ENCODE data around the gene NAA50.

NAA50 gene

GRCh38 chr3:113743006-113743630 is 2.9 kb downstream of the NAA50 start:
- DNase-seq (ENCODE audit: extremely low read depth in 1 of 2, low read depth in 1 of 2): no peak

GRCh38 chr3:113741620-113742019 is 4.4 kb downstream of the NAA50 start:
- no peak for DNase-seq (ENCODE audit: extremely low read depth in 1 of 2, low read depth in 1 of 2)

DNA sequence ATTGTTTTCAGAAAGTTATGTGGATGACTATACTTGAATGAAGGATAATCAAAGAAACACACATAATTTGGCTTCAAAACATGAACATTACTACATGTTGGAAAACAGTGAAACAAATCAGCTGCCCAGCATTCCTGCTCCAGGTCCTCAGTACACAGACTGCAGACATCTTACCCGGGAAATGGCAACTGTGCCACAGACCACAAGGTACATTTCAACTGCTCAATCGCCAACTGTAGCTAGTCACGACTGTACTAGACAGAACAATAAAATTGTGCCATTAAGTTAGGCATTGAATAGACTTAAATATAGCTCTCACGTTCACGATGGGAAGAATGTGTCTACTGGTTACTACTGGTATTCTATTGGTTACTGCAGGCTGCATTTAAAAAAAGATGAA is 5.0 kb downstream of the NAA50 start:
- DNase-seq (ENCODE audit: extremely low read depth in 1 of 2, low read depth in 1 of 2): no peak

DNA sequence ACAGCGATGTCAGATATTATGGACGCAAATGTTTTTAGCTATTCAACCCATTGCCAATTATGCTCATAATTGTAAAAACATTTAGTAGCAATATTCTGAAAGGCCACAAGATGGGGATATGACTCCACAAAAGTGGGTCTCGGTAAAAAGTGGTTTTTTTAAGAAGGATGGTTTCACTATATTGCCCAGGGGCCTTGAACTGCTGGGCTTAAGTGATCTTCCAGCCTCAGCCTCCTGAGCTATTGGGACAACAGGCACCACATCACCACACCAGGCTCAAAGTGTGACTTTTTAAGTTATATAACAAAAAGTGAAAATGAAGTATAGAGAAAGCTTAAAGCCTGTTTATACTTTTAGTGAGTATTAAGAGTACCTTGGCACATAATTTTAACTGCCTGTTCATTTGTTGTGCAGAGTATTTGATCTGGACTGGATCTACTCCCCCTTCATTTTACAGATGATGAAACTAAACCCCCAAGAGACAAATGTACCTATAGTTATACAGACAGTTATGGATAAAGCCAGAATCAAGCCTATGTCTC is 9.4 kb downstream of the NAA50 start:
- DNase-seq (ENCODE audit: extremely low read depth in 1 of 2, low read depth in 1 of 2): no peak

DNA sequence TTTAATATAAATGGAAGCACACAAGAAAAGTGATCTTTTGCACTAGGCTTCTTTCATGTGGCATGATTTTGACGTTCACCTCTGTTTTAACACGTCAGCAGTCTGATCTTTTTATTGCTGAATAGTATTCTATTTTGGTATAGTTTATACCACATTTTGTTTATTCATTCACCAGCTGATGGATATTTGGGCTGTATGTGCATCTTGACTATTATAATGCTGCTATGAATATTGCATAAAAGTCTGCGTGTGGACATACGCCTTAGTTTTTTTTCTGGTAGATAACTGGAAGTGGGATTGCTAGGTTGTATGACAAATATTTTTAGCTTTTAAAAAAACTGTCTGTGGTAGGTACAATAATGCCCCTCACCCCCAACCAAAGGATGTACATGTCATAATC is 14.4 kb downstream of the NAA50 start:
- DNase-seq (ENCODE audit: extremely low read depth in 1 of 2, low read depth in 1 of 2): no peak

DNA sequence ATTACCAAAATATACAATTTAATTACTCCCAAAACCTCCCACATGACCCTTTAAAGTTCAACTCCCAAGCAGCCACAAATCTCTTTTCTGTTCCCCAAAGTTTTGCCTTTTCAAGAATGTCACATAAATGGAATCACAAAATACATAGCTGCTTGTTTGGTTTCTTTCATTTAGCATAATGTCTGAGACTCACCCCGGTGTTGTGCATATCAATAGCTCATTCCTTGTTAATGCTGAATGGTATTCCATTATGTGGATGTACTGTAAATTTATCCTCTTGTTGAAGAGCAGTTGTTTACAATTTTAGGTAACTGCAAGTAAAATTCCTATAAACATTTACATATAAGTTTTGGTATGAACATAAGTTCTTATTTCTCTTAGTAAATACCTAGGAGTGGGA is 15.5 kb downstream of the NAA50 start:
- no peak for DNase-seq (ENCODE audit: extremely low read depth in 1 of 2, low read depth in 1 of 2)

- DNase-seq (ENCODE audit: extremely low read depth in 1 of 2, low read depth in 1 of 2): no peak
Observed at GRCh38 chr3:113728661-113729060, 17.4 kb downstream of the NAA50 start.

DNA sequence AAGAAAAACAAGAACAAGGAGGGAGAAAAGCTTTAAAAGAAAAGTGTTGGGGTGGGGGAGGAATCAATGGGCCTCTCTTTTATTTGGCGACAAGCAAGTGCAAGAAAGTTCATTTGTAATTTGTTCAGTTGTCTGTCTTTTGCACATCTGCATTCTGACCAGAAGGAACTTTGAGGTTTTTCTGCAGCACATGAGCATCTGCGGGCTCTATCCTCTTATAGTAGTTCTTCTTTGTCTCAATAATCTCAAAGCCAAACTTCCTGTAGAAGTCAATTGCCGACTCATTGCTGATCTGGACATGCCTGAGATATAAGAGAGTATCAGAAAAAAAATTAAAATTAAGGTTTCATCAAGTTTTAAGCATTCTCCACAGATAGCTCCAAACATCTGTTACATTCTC is 24.4 kb downstream of the NAA50 start:
- DNase-seq (ENCODE audit: extremely low read depth in 1 of 2, low read depth in 1 of 2): no peak

DNA sequence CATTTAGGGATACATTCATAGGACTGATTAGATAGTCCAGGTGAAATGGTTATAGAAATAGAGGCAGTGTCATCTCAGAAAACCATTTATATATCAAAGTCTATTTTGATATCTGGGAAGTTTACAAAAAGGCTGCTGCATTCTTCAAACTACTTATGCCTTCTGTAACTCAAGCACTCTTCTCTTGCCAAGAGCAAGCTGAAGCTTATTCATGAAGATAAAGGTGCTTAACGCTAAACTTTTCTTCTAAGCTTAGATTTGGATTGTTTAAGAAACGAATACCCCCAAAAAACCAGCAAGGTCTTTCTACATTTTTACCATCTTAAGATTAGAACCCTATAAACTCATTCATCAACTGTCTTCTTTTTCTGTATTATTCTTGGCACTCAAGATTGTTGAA is 26.3 kb downstream of the NAA50 start:
- no peak for DNase-seq (ENCODE audit: extremely low read depth in 1 of 2, low read depth in 1 of 2)

GRCh38 chr3:113719294-113719693 is 26.8 kb downstream of the NAA50 start:
- no peak for DNase-seq (ENCODE audit: extremely low read depth in 1 of 2, low read depth in 1 of 2)

GRCh38 chr3:113717818-113718217 is 28.2 kb downstream of the NAA50 start:
- DNase-seq (ENCODE audit: extremely low read depth in 1 of 2, low read depth in 1 of 2): no peak

- no peak for DNase-seq (ENCODE audit: extremely low read depth in 1 of 2, low read depth in 1 of 2)
Observed at GRCh38 chr3:113717308-113717707, 28.7 kb downstream of the NAA50 start.

DNA sequence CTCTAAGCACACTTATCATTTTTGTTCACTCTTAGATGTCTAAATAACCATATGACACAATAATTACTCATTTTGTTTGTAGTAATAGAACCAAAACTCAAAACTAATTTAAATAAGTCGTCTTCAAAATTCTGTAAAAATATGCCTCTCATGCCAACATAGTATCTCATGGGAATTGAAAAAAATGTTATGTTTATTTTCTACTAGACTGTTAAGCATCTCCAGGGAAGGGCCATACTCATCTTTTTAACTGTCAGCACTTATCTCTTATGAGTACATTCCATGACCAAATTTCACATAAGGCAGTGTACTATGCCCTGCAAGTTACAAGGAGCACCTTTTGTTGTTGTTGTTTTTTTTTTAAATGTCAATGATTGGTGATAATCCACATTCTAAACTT is 31.3 kb downstream of the NAA50 start:
- DNase-seq (ENCODE audit: extremely low read depth in 1 of 2, low read depth in 1 of 2): no peak

DNA sequence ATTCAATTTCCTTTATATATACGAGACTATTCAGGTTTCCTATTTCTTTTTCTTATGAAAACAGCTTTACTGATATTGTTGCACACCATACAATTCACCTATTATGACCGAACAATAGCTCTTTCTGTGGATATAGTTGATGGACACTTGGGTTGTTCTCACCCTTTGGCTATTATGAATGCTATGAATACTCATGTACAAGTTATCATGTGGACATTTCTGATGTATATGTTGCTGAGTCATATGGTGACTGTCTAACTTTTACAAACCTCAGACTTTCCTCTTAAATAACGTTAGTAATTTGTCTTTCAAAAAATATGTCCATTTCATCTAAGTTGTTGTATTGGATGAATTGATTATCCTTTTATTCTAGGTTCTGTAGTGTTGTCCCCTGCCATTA is 33.9 kb downstream of the NAA50 start:
- no peak for DNase-seq (ENCODE audit: extremely low read depth in 1 of 2, low read depth in 1 of 2)

GRCh38 chr3:113707835-113708234 is 38.2 kb downstream of the NAA50 start:
- DNase-seq (ENCODE audit: extremely low read depth in 1 of 2, low read depth in 1 of 2): no peak

DNA sequence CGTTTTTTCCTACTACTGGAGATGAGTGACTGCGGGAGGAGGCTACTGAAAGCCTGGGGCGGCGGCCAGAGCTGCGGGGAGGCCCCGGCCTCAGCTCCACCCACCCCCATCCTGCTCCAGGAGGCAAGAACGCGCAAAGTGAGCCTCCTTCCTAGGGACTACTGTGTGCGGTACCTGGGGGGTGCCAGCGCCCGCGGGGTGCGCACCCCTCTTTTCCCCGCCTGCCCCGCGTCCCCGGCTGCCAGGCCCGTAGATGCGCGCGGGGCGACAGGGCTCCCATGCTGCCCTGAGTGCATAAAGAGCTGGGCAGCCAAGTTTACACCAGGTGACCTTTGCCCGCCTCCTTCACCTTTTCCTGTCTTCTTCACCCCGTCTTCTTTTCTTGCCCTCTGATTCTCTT is 47.1 kb downstream of the NAA50 start:
- DNase-seq (ENCODE audit: extremely low read depth in 1 of 2, low read depth in 1 of 2): no peak

GRCh38 chr3:113698213-113698742 is 47.8 kb downstream of the NAA50 start:
- DNase-seq (ENCODE audit: extremely low read depth in 1 of 2, low read depth in 1 of 2): no peak

DNA sequence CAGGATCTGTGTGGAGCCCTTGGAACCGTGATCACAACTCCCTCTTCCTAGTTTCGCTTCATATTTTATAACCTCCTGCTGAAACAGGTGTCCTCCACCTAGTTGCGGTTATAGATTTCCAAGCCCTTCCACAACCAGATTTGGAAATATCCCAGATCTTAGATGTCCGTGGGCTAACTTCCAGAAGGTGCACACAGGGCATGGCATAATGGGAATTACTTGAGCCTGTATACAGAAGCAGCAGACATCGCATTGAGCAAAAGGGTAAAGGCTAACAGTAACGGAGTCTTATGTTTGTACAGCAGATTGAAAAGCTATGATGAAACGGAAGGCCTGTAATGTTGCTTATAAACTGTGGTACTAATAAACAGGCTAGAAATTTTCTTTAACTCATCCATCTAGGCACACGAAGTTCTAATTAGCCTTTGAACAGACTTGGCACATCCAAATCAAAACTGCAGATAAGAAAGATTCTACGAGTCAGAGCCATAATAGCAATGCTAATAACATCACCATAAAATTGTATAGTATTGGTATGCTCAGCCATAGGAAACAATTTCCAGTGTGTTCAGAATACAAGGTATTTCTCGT is 48.5 kb downstream of the NAA50 start:
- DNase-seq (ENCODE audit: extremely low read depth in 1 of 2, low read depth in 1 of 2): no peak

DNA sequence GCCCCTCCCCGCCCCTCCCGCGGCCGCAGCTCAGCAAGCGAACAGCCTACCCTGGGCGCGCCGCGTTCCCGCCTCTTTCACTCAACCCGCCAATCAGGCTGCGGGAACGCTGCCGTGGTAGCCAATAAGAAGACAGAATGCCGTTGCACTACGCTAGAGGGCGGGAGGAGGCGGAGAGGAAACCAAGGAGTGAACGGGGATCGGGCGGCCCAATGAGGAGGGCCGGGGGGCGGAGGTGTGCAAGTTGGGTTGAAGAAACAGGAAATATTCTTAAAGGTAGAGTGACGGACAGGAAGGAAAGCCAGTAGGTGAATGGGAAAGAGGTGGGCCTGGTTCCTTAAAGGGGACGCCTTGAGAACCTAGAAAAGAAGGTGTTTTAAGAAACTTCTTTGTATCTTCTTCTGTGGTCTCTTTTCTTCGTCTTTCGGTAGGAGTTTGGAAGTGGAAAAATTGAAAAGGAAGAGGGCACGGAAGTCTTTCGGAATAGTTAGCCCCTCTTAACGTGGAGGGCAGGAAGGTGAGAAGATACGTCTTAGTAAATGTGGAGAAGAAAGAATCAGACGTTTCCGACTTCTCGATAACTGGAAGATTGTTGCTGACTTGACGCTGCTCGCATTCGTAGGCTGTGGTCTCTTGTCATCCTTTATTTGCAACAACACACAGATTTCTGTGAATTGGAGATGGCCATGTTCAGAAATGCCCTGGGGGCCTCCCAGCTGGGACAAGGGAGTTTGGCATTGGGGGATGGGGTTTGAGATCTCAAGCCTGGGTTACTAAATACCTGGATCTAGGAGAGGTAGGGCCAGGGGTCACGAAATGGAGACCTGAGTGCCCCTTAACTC is 49.2 kb downstream of the NAA50 start:
- DNase-seq (ENCODE audit: extremely low read depth in 1 of 2, low read depth in 1 of 2): peak; percentile 94 to 97

- DNase-seq (ENCODE audit: extremely low read depth in 1 of 2, low read depth in 1 of 2): peak; percentile 52 to 74
Observed at GRCh38 chr3:113695786-113696645, 50.0 kb downstream of the NAA50 start, which contains the start of gene USF3. USF3 (minus strand) TSS chr3:113696642; CDS start chr3:113674878, 21,764 bp downstream.

DNA sequence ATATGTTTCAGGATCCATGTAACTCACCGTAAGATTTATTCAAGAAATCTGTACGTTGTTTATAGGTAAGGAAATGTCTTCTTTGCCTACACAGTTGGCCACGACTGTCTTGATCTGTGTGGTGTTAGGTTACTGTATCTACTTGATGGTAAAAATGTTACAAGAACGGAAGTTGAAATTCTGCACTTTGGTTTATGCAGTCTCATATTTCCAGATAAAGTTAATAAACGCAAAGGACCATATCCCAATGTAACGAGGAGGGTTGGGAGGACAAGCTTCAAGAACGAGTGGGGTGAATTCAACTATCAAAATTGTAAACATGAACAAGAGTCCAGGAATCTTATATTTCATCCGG is 50.6 kb downstream of the NAA50 start:
- DNase-seq (ENCODE audit: extremely low read depth in 1 of 2, low read depth in 1 of 2): no peak

Data from activated CD8-positive, alpha-beta memory T cell treated with anti-CD3 and anti-CD28 coated beads for 1 hour (primary cell).